GM12864 (cell line): ENCODE measurements around the gene MUL1.

ENCODE experiments used
- DNase-seq: peaks from one replicate; pipeline ENCODE4 v3.0.0-alpha.2; 2011; ENCODE audit warnings: low read depth
- H3K4me3 ChIP-seq: 2 replicates; pipeline ENCODE4 v1.5.1; 2011; ENCODE audit warnings: mild to moderate bottlenecking, low read depth, low read length, control low read depth
- CTCF ChIP-seq: IDR thresholded peaks from 2 replicates; pipeline ENCODE4 v1.5.1; 2011; ENCODE audit warnings: low read depth, mild to moderate bottlenecking, moderate library complexity, low read length, control low read depth, inconsistent platforms; ENCODE audit errors: missing control alignments

Gene MUL1

GRCh38 chr1:20480243-20480944 lies 27.6 kb downstream of the MUL1 start:
- no peak overlapping the region for H3K4me3 ChIP-seq
- no peak for DNase-seq
- TF ChIP-seq CTCF: no peak

GRCh38 chr1:20479840-20480239 lies 28.1 kb downstream of the MUL1 start:
- no peak for TF ChIP-seq CTCF
- no peak for DNase-seq
- no peak overlapping the region for H3K4me3 ChIP-seq

GRCh38 chr1:20478057-20478635 lies 29.8 kb downstream of the MUL1 start:
- no peak overlapping the region for H3K4me3 ChIP-seq
- no peak for TF ChIP-seq CTCF
- DNase-seq: no peak

- no peak for DNase-seq
Measured at GRCh38 chr1:20477348-20478056, 30.4 kb downstream of the MUL1 start.

GRCh38 chr1:20476265-20477038 lies 31.5 kb downstream of the MUL1 start:
- TF ChIP-seq CTCF: no peak
- no peak overlapping the region for H3K4me3 ChIP-seq
- DNase-seq: no peak

More at GRCh38 chr1:20477348-20478056, 30.4 kb downstream of the MUL1 start:
- H3K4me3 ChIP-seq: no peak overlapping the region
- no peak for TF ChIP-seq CTCF

GRCh38 chr1:20474996-20475395 lies 33.0 kb downstream of the MUL1 start:
- H3K4me3 ChIP-seq: no peak overlapping the region
- no peak for TF ChIP-seq CTCF
- no peak for DNase-seq
